ENCODE measurements around the gene RERE.

Gene RERE

GRCh38 chr1:8567146-8567545 lies 250.3 kb downstream of the RERE start:
- DNase-seq, result no peak

GRCh38 chr1:8565802-8566201 lies 251.6 kb downstream of the RERE start:
- no peak for DNase-seq

- DNase-seq, result no peak
Observed at GRCh38 chr1:8563944-8564537, 253.4 kb downstream of the RERE start.

- no peak for DNase-seq
Observed at GRCh38 chr1:8562881-8563865, 254.3 kb downstream of the RERE start.

GRCh38 chr1:8562222-8562621 lies 255.2 kb downstream of the RERE start:
- peak in 2 of 4 experiments; percentile 17 to 34 for DNase-seq

GRCh38 chr1:8560611-8561544 lies 256.6 kb downstream of the RERE start:
- peak; percentile 40 to 69 (median 54) for DNase-seq

- DNase-seq, result no peak
Observed at GRCh38 chr1:8560035-8560434, 257.4 kb downstream of the RERE start.

GRCh38 chr1:8555582-8555981 lies 261.9 kb downstream of the RERE start:
- DNase-seq, result no peak

GRCh38 chr1:8554956-8555534 lies 262.4 kb downstream of the RERE start:
- peak; percentile 28 to 52 (median 50) for DNase-seq

- DNase-seq, result no peak
Observed at GRCh38 chr1:8552820-8553397, 264.5 kb downstream of the RERE start.

GRCh38 chr1:8551613-8552489 lies 265.6 kb downstream of the RERE start:
- DNase-seq, result no peak

- no peak for DNase-seq
Observed at GRCh38 chr1:8551057-8551456, 266.4 kb downstream of the RERE start.

GRCh38 chr1:8547791-8548190 lies 269.6 kb downstream of the RERE start:
- DNase-seq, result no peak

- no peak for DNase-seq
Observed at GRCh38 chr1:8545078-8545477, 272.4 kb downstream of the RERE start.

- no peak for DNase-seq
Observed at GRCh38 chr1:8544644-8545043, 272.8 kb downstream of the RERE start.

- no peak for DNase-seq
Observed at GRCh38 chr1:8543965-8544364, 273.5 kb downstream of the RERE start.

GRCh38 chr1:8541961-8542521 lies 275.4 kb downstream of the RERE start:
- no peak for DNase-seq

GRCh38 chr1:8540971-8541370 lies 276.5 kb downstream of the RERE start:
- no peak for DNase-seq

GRCh38 chr1:8540261-8540941 lies 277.0 kb downstream of the RERE start:
- DNase-seq, result peak in 2 of 4 experiments; percentile 35 to 55

GRCh38 chr1:8539683-8540082 lies 277.8 kb downstream of the RERE start:
- no peak for DNase-seq
